IMR-90 (cell line): ENCODE measurements around the gene CAMTA2. TPM values are rescaled to one million over a fixed set of nuclear protein-coding genes. Genes with fewer than 3 reads are reported as not detected.

Experiments
- ATAC-seq: fragments of 200-7000 bp; cut with Tn5 transposase; 2 replicates; pipeline ENCODE4 v1.9.1; 2020; ENCODE audit warnings: low read depth, mild to moderate bottlenecking, moderate library complexity
- BruUV-seq: library from RNA; stranded (reverse); fragments of 400-500 nt; replicated peaks from 2 replicates; lab custom pipeline; 2021; lab: Mats Ljungman, UMichigan
- CTCF ChIA-PET: fragments of 300-600 bp; formaldehyde crosslinking; extraction: SDS; loops from one replicate; lab custom pipeline; 2021; ENCODE audit warnings: antibody characterized with exemption; lab: Yijun Ruan, JAX
- POLR2A ChIA-PET: fragments of 300-600 bp; sonication (Branson Sonifier 250); formaldehyde crosslinking; loops from one replicate; lab custom pipeline; 2022; ENCODE audit warnings: antibody characterized with exemption; ENCODE audit not compliant: unreplicated experiment; lab: Charles Lee
- DNase-seq: peaks from one replicate; pipeline ENCODE4 v3.0.0; 2013
- H2AFZ ChIP-seq: replicated peaks from 2 replicates; pipeline ENCODE3; 2013; ENCODE audit warnings: low read length, mild to moderate bottlenecking; ENCODE audit not compliant: poor library complexity
- H2AK5ac ChIP-seq: 2 replicates; pipeline ENCODE4 v1.6.1; 2013; ENCODE audit warnings: low read depth, low read length, inconsistent platforms
- H2AK9ac ChIP-seq: replicated peaks from 2 replicates; pipeline ENCODE3; 2013; ENCODE audit warnings: mild to moderate bottlenecking, low read depth, low read length, moderate library complexity; ENCODE audit not compliant: poor library complexity
- H2BK120ac ChIP-seq: 2 replicates; pipeline ENCODE4 v1.6.1; 2013; ENCODE audit warnings: low read depth, low read length, inconsistent platforms
- H2BK15ac ChIP-seq: 3 replicates; pipeline ENCODE4 v1.6.1; 2013; ENCODE audit warnings: low read depth, low read length, inconsistent platforms
- H2BK20ac ChIP-seq: 2 replicates; pipeline ENCODE4 v1.6.1; 2013; ENCODE audit warnings: low read depth, mild to moderate bottlenecking, inconsistent platforms, low read length, moderate library complexity
- H2BK5ac ChIP-seq: 2 replicates; pipeline ENCODE4 v1.6.1; 2013; ENCODE audit warnings: mild to moderate bottlenecking, low read depth, low read length, inconsistent platforms; ENCODE audit not compliant: poor library complexity, severe bottlenecking
- H3K14ac ChIP-seq: replicated peaks from 2 replicates; pipeline ENCODE4 v1.6.1; 2013; ENCODE audit warnings: low read depth, low read length, inconsistent platforms
- H3K18ac ChIP-seq: 2 replicates; pipeline ENCODE4 v1.6.1; 2013; ENCODE audit warnings: low read depth, low read length, control low read depth
- H3K23ac ChIP-seq: 2 replicates; pipeline ENCODE4 v1.6.1; 2013; ENCODE audit warnings: low read depth, low read length, inconsistent platforms
- H3K27ac ChIP-seq: 2 replicates; pipeline ENCODE4 v1.5.1; 2013; ENCODE audit warnings: mild to moderate bottlenecking, control low read depth, low read length; ENCODE audit not compliant: insufficient read depth
- H3K27me3 ChIP-seq: 2 replicates; pipeline ENCODE4 v1.6.1; 2013; ENCODE audit warnings: low read length; ENCODE audit not compliant: control insufficient read depth, insufficient read depth
- H3K36me3 ChIP-seq: 2 replicates; pipeline ENCODE4 v1.6.1; 2013; ENCODE audit warnings: low read length, mixed read lengths; ENCODE audit not compliant: control insufficient read depth, insufficient read depth
- H3K4ac ChIP-seq: 2 replicates; pipeline ENCODE4 v1.6.1; 2013; ENCODE audit warnings: low read depth, low read length, inconsistent platforms
- H3K4me1 ChIP-seq: 2 replicates; pipeline ENCODE4 v1.6.1; 2013; ENCODE audit warnings: low read length, mixed read lengths; ENCODE audit not compliant: control insufficient read depth, insufficient read depth
- H3K4me2 ChIP-seq: 2 replicates; pipeline ENCODE4 v1.6.1; 2013; ENCODE audit warnings: low read depth, mild to moderate bottlenecking, control low read depth, low read length, moderate library complexity
- H3K4me3 ChIP-seq: 2 replicates; pipeline ENCODE4 v1.5.1; 2013; ENCODE audit warnings: low read depth, mild to moderate bottlenecking, control low read depth, low read length, moderate library complexity; ENCODE audit not compliant: insufficient read depth
- H3K56ac ChIP-seq: 2 replicates; pipeline ENCODE4 v1.6.1; 2013; ENCODE audit warnings: low read length, inconsistent platforms; ENCODE audit not compliant: insufficient read depth; ENCODE audit errors: extremely low read depth
- H3K79me1 ChIP-seq, 2 experiments: 2 replicates each; pipeline ENCODE4 v1.6.1; 2013; ENCODE audit warnings: low read length in 2 of 2, inconsistent platforms in 1 of 2, low read depth in 1 of 2
- H3K9ac ChIP-seq: 2 replicates; pipeline ENCODE4 v1.6.1; 2013; ENCODE audit warnings: low read depth, low read length, control low read depth
- H3K9me1 ChIP-seq: 2 replicates; pipeline ENCODE4 v1.6.1; 2013; ENCODE audit warnings: low read length, inconsistent platforms; ENCODE audit not compliant: insufficient read depth
- H3K9me3 ChIP-seq: 2 replicates; pipeline ENCODE4 v1.6.1; 2013; ENCODE audit warnings: low read length; ENCODE audit not compliant: control insufficient read depth, insufficient read depth
- H4K20me1 ChIP-seq: 2 replicates; pipeline ENCODE4 v1.6.1; 2013; ENCODE audit warnings: low read length, inconsistent platforms; ENCODE audit not compliant: insufficient read depth
- H4K5ac ChIP-seq: 2 replicates; pipeline ENCODE4 v1.6.1; 2013; ENCODE audit warnings: mild to moderate bottlenecking, low read depth, low read length, control low read depth
- H4K8ac ChIP-seq, 2 experiments: 2 replicates each; pipeline ENCODE4 v1.6.1; 2013; ENCODE audit warnings: low read depth in 2 of 2, low read length in 2 of 2, control low read depth in 1 of 2, inconsistent platforms in 1 of 2
- H4K91ac ChIP-seq: 2 replicates; pipeline ENCODE4 v1.6.1; 2013; ENCODE audit warnings: low read depth, low read length, inconsistent platforms; ENCODE audit not compliant: insufficient read depth
- BHLHE40 ChIP-seq: fragments of 150-350 bp; IDR thresholded peaks from 2 replicates; pipeline ENCODE4 v1.6.1; 2016; ENCODE audit warnings: mild to moderate bottlenecking, low read depth, low read length
- CEBPB ChIP-seq: IDR thresholded peaks from 2 replicates; pipeline ENCODE4 v1.6.1; 2012; ENCODE audit warnings: low read depth, low read length, improper control_type of control experiment
- CHD1 ChIP-seq: IDR thresholded peaks from 2 replicates; pipeline ENCODE4 v1.6.1; 2012; ENCODE audit warnings: low read depth, low read length, improper control_type of control experiment
- CTCF ChIP-seq: conservative IDR thresholded peaks from 2 replicates; pipeline ENCODE4 v1.5.1; 2012; ENCODE audit warnings: mild to moderate bottlenecking, low read depth, low read length, improper control_type of control experiment
- ELK1 ChIP-seq: fragments of 150-350 bp; IDR thresholded peaks from 2 replicates; pipeline ENCODE4 v1.6.1; 2016; ENCODE audit warnings: low read depth, mild to moderate bottlenecking, low read length, moderate library complexity, borderline replicate concordance
- FOS ChIP-seq: fragments of 150-350 bp; IDR thresholded peaks from 2 replicates; pipeline ENCODE4 v1.6.1; 2016; ENCODE audit warnings: low read depth, low read length
- MXI1 ChIP-seq: IDR thresholded peaks from 2 replicates; pipeline ENCODE4 v1.6.1; 2012; ENCODE audit warnings: low read depth, mild to moderate bottlenecking, low read length, moderate library complexity, borderline replicate concordance
- NFE2L2 ChIP-seq: fragments of 150-350 bp; IDR thresholded peaks from 2 replicates; pipeline ENCODE4 v1.6.1; 2016; ENCODE audit warnings: low read depth, mild to moderate bottlenecking, low read length
- POLR2A ChIP-seq: IDR thresholded peaks from 2 replicates; pipeline ENCODE4 v1.6.1; 2012; ENCODE audit warnings: mild to moderate bottlenecking, low read depth, low read length
- RAD21 ChIP-seq: IDR thresholded peaks from 2 replicates; pipeline ENCODE4 v1.6.1; 2012; ENCODE audit warnings: low read length, improper control_type of control experiment
- RCOR1 ChIP-seq: IDR thresholded peaks from 2 replicates; pipeline ENCODE4 v1.6.1; 2012; ENCODE audit warnings: mild to moderate bottlenecking, low read length, improper control_type of control experiment; ENCODE audit not compliant: insufficient replicate concordance
- RFX5 ChIP-seq: IDR thresholded peaks from 2 replicates; pipeline ENCODE4 v1.8.0; 2012; ENCODE audit warnings: low read depth, mild to moderate bottlenecking, low read length, moderate library complexity
- SMC3 ChIP-seq: fragments of 150-350 bp; IDR thresholded peaks from 2 replicates; pipeline ENCODE4 v1.6.1; 2016; ENCODE audit warnings: low read depth, mild to moderate bottlenecking, antibody characterized with exemption, low read length, moderate library complexity
- USF2 ChIP-seq: fragments of 150-350 bp; IDR thresholded peaks from 2 replicates; pipeline ENCODE4 v1.6.1; 2017; ENCODE audit warnings: mild to moderate bottlenecking, antibody characterized with exemption, low read length, low read depth
- WGBS, 2 experiments: methylation state at CpG; one replicate each; pipeline versions ENCODE4 v1.1.5 to v1.1.7; 2013; ENCODE audit warnings: missing lambda C conversion rate in 2 of 2; ENCODE audit not compliant: insufficient read length in 1 of 2; ENCODE audit errors: extremely low coverage in 2 of 2; 5-methylcytosine and 5-hydroxymethylcytosine counted together
- dilution Hi-C: fragments of 300-500 bp; cut with HindIII; formaldehyde crosslinking; loops from one replicate; pipeline ENCODE4 v1.14.3; 2018; ENCODE audit warnings: low sequenced_read_pairs; ENCODE audit not compliant: unreplicated experiment
- in situ Hi-C: fragments of 300-500 bp; cut with MboI; formaldehyde crosslinking; loops from 3 replicates; pipeline ENCODE4 v1.14.3; 2019; ENCODE audit warnings: low sequenced_read_pairs, inconsistent platforms, mixed read lengths
- intact Hi-C: fragments of 100-400 bp; cut with micrococcal nuclease; formaldehyde crosslinking; loops from 2 replicates; pipeline ENCODE4 v1.10.0; 2022
- polyA plus RNA-seq, 3 experiments: library from polyadenylated mRNA; depleted of rRNA; stranded (reverse); fragments of >200 nt; gene quantifications; 2 replicates each; pipeline ENCODE4 v1.2.3, GENCODE V29; 2012; ENCODE audit warnings: low replicate concordance in 1 of 3
- total RNA-seq: library from RNA; depleted of rRNA; stranded (reverse); fragments of >200 nt; gene quantifications from 2 replicates; pipeline ENCODE4 v1.2.3, GENCODE V29; 2012

Gene CAMTA2
- total and polyA plus RNA-seq, 2 of the 4 experiments (the other 2 are of a cell fraction), result 1.4 to 54.7 TPM

GRCh38 chr17:4949321-4950074, 38.0 kb downstream of the CAMTA2 start:
- H3K18ac ChIP-seq, result peak overlapping the region; percentile 71
- peak overlapping the region; percentile 79 for H2AK5ac ChIP-seq
- peak overlapping the region; percentile 91 for H4K91ac ChIP-seq
- BruUV-seq, result no TSS peak
- peak overlapping the region; percentile 95 for H3K56ac ChIP-seq
- H3K36me3 ChIP-seq, result peaks cover 21% of the 10 kb centered on the region
- H2AFZ ChIP-seq, result peak overlapping the region; percentile 85
- H3K4me3 ChIP-seq, result peak overlapping the region; percentile 98
- peak overlapping the region; percentile 90 for H2BK5ac ChIP-seq
- H3K4me2 ChIP-seq, result peak overlapping the region; percentile 74
- H2BK120ac ChIP-seq, result peak overlapping the region; percentile 85
- POLR2A ChIA-PET, result interaction anchor here (0.6 to 3.5 kb wide), 3 partner anchors 9 to 391 kb away, joined by 3 to 19 read pairs (median 4); partner anchors contain the start of gene SPAG7
- no peaks in the 10 kb centered on the region for H3K27me3 ChIP-seq
- CTCF ChIA-PET, result no interaction called here
- H3K4me1 ChIP-seq, result peaks cover 38% of the 10 kb centered on the region
- ATAC-seq (peak; percentile 2), DNase-seq (peak; percentile 76)
- H3K27ac ChIP-seq, result peak overlapping the region; percentile 91
- intact Hi-C loops (no loop called here), dilution Hi-C loops (no loop called here), in situ Hi-C loops (no loop called here)
- H3K14ac ChIP-seq, result peak overlapping the region; percentile 98
- no peaks in the 10 kb centered on the region for H3K9me3 ChIP-seq
- H2AK9ac ChIP-seq, result peak overlapping the region; percentile 96
- peak overlapping the region; percentile 62 to 86 for H4K8ac ChIP-seq
- H2BK20ac ChIP-seq, result no peak overlapping the region
- H3K79me1 ChIP-seq, result peaks cover 12 to 37% of the 10 kb centered on the region in 2 experiments; a peak in 3 of 4 replicates
- WGBS, 2 experiments, result 1% methylated on average over 28 of the region's 75 CpGs; no CpG with 5 or more reads in 1 of the 2 experiments
- H3K9me1 ChIP-seq, result peaks cover 25% of the 10 kb centered on the region; the same call in 1 of the 2 replicates
- H3K9ac ChIP-seq, result peak overlapping the region; percentile 87
- peaks cover 40% of the 10 kb centered on the region for H4K20me1 ChIP-seq
- peak overlapping the region; percentile 97 for H3K4ac ChIP-seq
- H3K23ac ChIP-seq, result peak overlapping the region; percentile 89
- H4K5ac ChIP-seq, result peak overlapping the region; percentile 61
- peak overlapping the region; percentile 5; the same call in 1 of the 3 replicates for H2BK15ac ChIP-seq
- TF ChIP-seq CTCF (no peak), RAD21 (no peak), NFE2L2 (no peak), RFX5 (no peak), FOS (0 out of 2 replicates have a peak, but pooled peaks have one; percentile 7), BHLHE40 (peak; percentile 82), SMC3 (no peak), RCOR1 (no peak), CHD1 (no peak), CEBPB (no peak), MXI1 (no peak), USF2 (peak; percentile 52), ELK1 (no peak), POLR2A (no peak)
